ENCODE results near the gene RBM39. TPM values are rescaled to one million over a fixed set of nuclear protein-coding genes. Genes with fewer than 3 reads are reported as not detected.

Gene RBM39
- total and polyA plus RNA-seq, 2 of the 8 experiments (the other 6 are each of a cell fraction or from before 2014, with no cell fraction given): 78.0 to 219 TPM

- H2BK20ac ChIP-seq (ENCODE audit: low read length): no peak overlapping the region
- no peak overlapping the region for H2AFZ ChIP-seq (ENCODE audit: low read length)
- no peak overlapping the region for H3K27ac ChIP-seq (ENCODE audit: low read depth, low read length)
- no peak overlapping the region for H2BK5ac ChIP-seq (ENCODE audit: low read depth, low read length)
- H4K20me1 ChIP-seq (replicated peaks in 1 of 2; ENCODE audit: control insufficient read depth in 1 of 2, insufficient read depth in 2 of 2, low read length in 2 of 2): no peaks in the 10 kb centered on the region
- no peak overlapping the region for H3K9ac ChIP-seq (replicated peaks in 1 of 4; ENCODE audit: extremely low read depth in 1 of 4, low read depth in 3 of 4, low read length in 3 of 4)
- H2BK15ac ChIP-seq (ENCODE audit: low read length): no peak overlapping the region
- no peak overlapping the region for H4K8ac ChIP-seq (ENCODE audit: extremely low read depth, insufficient read depth, low read length)
- no peak overlapping the region for H4K91ac ChIP-seq (replicated peaks; ENCODE audit: insufficient read length, low read length)
- H3K23ac ChIP-seq (ENCODE audit: insufficient read length): no peak overlapping the region
- no peaks in the 10 kb centered on the region for H3K79me2 ChIP-seq (ENCODE audit: control insufficient read depth in 1 of 2, insufficient read depth in 2 of 2, low read length in 2 of 2)
- no peaks in the 10 kb centered on the region for H3K27me3 ChIP-seq (replicated peaks in 1 of 4; ENCODE audit: control insufficient read depth in 3 of 4, extremely low read depth in 1 of 4, insufficient read depth in 3 of 4, low read length in 3 of 4)
- H3K4me2 ChIP-seq (ENCODE audit: insufficient read depth in 1 of 2, low read depth in 2 of 2, low read length in 2 of 2): no peak overlapping the region
- no peak overlapping the region for H2BK120ac ChIP-seq (replicated peaks; ENCODE audit: low read depth, low read length)
- TF ChIP-seq RAD21 (IDR thresholded peaks at IDR 0.05 in 1 of 2, conservative IDR thresholded peaks at IDR 0.05 in 1 of 2; ENCODE audit: low read depth in 2 of 2, low read length in 2 of 2) (no peak), KDM4A (IDR thresholded peaks at IDR 0.05; ENCODE audit: low read depth, low read length, severe bottlenecking) (no peak), CTBP2 (IDR thresholded peaks at IDR 0.05; ENCODE audit: borderline replicate concordance, insufficient read depth, insufficient read length, low read length) (no peak), CREB1 (IDR thresholded peaks at IDR 0.05) (no peak), GABPA (IDR thresholded peaks at IDR 0.05; ENCODE audit: borderline replicate concordance, insufficient read depth, low read length) (no peak), BRCA1 (IDR thresholded peaks at IDR 0.05; ENCODE audit: low read depth, low read length) (no peak), KDM5A (IDR thresholded peaks at IDR 0.05; ENCODE audit: low read length) (no peak), TEAD4 (IDR thresholded peaks at IDR 0.05; ENCODE audit: low read depth, low read length) (no peak), EGR1 (IDR thresholded peaks at IDR 0.05; ENCODE audit: borderline replicate concordance, low read depth, low read length) (no peak), RNF2 (IDR thresholded peaks at IDR 0.05; ENCODE audit: borderline replicate concordance, low read depth, low read length, missing control alignments, poor library complexity, severe bottlenecking) (no peak), BCL11A (IDR thresholded peaks at IDR 0.05; ENCODE audit: low read depth in 2 of 2, low read length in 2 of 2) (no peak), PHF8 (conservative IDR thresholded peaks at IDR 0.05; ENCODE audit: low read depth, low read length) (no peak), SRF (IDR thresholded peaks at IDR 0.05; ENCODE audit: low read depth, low read length) (no peak), MAFK (IDR thresholded peaks at IDR 0.05; ENCODE audit: low read depth, low read length) (no peak), SIRT6 (IDR thresholded peaks at IDR 0.05; ENCODE audit: low read length) (no peak)
- no peak overlapping the region for H3K14ac ChIP-seq (ENCODE audit: insufficient read length)
- H3K79me1 ChIP-seq (ENCODE audit: low read depth, low read length): no peaks in the 10 kb centered on the region
- H3K23me2 ChIP-seq (ENCODE audit: low read depth, low read length): no peaks in the 10 kb centered on the region
- H3K4me1 ChIP-seq (replicated peaks in 1 of 4; ENCODE audit: control insufficient read depth in 3 of 4, insufficient read depth in 4 of 4, low read length in 3 of 4): no peaks in the 10 kb centered on the region
- FAIRE-seq (no peak), DNase-seq (ENCODE audit: low read depth in 1 of 2, low spot score in 2 of 2) (no peak)
- ChIA-PET POLR2A (ENCODE audit: partially characterized antibody) (interaction anchor here (1.0 to 1.7 kb wide), 3 partner anchors 17 to 60 kb away, joined by 3 to 6 read pairs (median 3); partner anchors contain the start of genes NFS1, RBM39 and ROMO1), CTCF (ENCODE audit: partially characterized antibody) (no interaction called here)
- no peak overlapping the region for H2AK5ac ChIP-seq (ENCODE audit: low read depth, low read length)
- no peak overlapping the region for H2BK12ac ChIP-seq (ENCODE audit: low read depth, low read length)
- H3K18ac ChIP-seq (ENCODE audit: extremely low read depth, low read length): no peak overlapping the region
- no peak overlapping the region for H3K56ac ChIP-seq (replicated peaks; ENCODE audit: insufficient read length, low read depth, low read length)
- no peak overlapping the region for H3K4ac ChIP-seq (replicated peaks; ENCODE audit: insufficient read length, low read depth, low read length)
- H3K4me3 ChIP-seq (ENCODE audit: extremely low read depth in 1 of 4, insufficient read depth in 2 of 4, low read depth in 3 of 4, low read length in 4 of 4): no peak overlapping the region
- 100% methylated on average over 1 of the region's 1 CpG for WGBS, 2 experiments (ENCODE audit: extremely low coverage in 1 of 2, insufficient coverage in 1 of 2, insufficient read length in 1 of 2, insufficient replicate concordance in 2 of 2, low coverage in 1 of 2, low lambda C conversion rate in 2 of 2, missing lambda C conversion rate in 1 of 2)
- H3K9me3 ChIP-seq (ENCODE audit: insufficient read depth in 2 of 2, low read depth in 1 of 2, low read length in 1 of 2): 0 out of 4 replicates have a peak, but pooled peaks cover 0 to under 1% of the 10 kb centered on the region in 2 experiments
- no peaks in the 10 kb centered on the region for H3K36me3 ChIP-seq (ENCODE audit: control insufficient read depth in 2 of 4, insufficient read depth in 4 of 4, low read length in 3 of 4)
- H4K5ac ChIP-seq (ENCODE audit: insufficient read length, low read depth, low read length): no peak overlapping the region
Observed at GRCh38 chr20:35681960-35682359, 60.1 kb downstream of the RBM39 start.
